Esophagus muscularis mucosa (tissue), 4 donors: ENCODE results near the gene SRRT.

Source experiments
- CTCF ChIP-seq, 3 experiments: fragments of 200-600 bp in 2 of 3; fragments of 450-650 bp in 1 of 3; sonication (generic) in 2 of 3; IDR thresholded peaks; one replicate each; pipeline ENCODE4 v1.5.1; 2017 to 2019; ENCODE audit warnings: antibody characterized with exemption in 3 of 3, mild to moderate bottlenecking in 2 of 3, moderate library complexity in 1 of 3
- EP300 ChIP-seq: sonication (generic); formaldehyde crosslinking; IDR thresholded peaks from one replicate; pipeline ENCODE4 v1.6.1; 2017; ENCODE audit warnings: antibody characterized with exemption
- POLR2A ChIP-seq: fragments of 450-650 bp; IDR thresholded peaks from one replicate; pipeline ENCODE4 v1.6.1; 2017; ENCODE audit warnings: antibody characterized with exemption, moderate library complexity, mild to moderate bottlenecking, low read depth
- POLR2AphosphoS5 ChIP-seq, 2 donors: sonication (generic); formaldehyde crosslinking; IDR thresholded peaks; one replicate each; pipeline ENCODE4 v1.6.1; 2017; ENCODE audit warnings: antibody characterized with exemption in 2 of 2

DNA sequence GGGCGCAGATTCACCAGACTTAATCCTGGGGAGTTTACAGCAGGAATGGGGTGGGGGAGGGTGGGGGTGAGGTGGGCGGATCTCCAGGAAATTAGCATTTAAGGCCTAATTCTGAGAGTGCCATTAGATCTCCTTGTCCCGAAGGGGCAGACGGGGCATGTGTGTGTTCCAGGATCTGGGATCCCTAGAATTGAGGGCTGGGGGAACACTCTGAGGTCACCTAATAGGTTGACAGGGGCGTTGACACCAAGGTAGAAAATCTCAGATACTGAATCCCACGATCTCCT, 38.1 kb upstream of the SRRT start:
- TF ChIP-seq EP300 (no peak), CTCF (IDR thresholded peaks at IDR 0.05) (no peak), POLR2AphosphoS5 (IDR thresholded peaks at IDR 0.05) (no peak), POLR2A (no peak)
